Inferior parietal cortex (tissue), 1 donor: Measurements from ENCODE around the gene ZRANB3.
"Not testable (repeated sequence)": the region's sequence is repeated elsewhere in the genome, so short reads cannot be mapped to it uniquely, and the experiment has no call there.

Experiments
- DNase-seq: peaks from one replicate; pipeline ENCODE4 v3.0.0-alpha.2; 2016; ENCODE audit errors: extremely low spot score

The ZRANB3 gene

DNA sequence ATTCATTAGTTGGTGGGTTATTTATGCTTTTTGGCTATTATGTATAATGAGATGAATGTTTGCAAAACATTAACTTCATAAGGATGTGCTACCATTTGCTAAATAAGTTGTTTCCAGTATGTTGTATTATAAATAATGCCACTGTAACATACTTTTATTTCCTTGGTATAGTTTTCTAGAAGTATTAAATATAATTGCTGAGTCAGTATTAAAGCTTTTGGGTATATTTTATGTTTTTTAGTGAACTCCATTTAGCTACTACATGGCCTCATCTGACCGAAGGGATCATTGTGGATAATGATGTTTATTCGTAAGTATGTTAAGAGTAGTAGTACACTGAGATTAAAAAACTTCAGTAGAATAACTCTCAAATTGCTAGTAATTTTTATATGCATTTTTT lies 405.1 kb downstream of the ZRANB3 start:
- DNase-seq: no peak

DNA sequence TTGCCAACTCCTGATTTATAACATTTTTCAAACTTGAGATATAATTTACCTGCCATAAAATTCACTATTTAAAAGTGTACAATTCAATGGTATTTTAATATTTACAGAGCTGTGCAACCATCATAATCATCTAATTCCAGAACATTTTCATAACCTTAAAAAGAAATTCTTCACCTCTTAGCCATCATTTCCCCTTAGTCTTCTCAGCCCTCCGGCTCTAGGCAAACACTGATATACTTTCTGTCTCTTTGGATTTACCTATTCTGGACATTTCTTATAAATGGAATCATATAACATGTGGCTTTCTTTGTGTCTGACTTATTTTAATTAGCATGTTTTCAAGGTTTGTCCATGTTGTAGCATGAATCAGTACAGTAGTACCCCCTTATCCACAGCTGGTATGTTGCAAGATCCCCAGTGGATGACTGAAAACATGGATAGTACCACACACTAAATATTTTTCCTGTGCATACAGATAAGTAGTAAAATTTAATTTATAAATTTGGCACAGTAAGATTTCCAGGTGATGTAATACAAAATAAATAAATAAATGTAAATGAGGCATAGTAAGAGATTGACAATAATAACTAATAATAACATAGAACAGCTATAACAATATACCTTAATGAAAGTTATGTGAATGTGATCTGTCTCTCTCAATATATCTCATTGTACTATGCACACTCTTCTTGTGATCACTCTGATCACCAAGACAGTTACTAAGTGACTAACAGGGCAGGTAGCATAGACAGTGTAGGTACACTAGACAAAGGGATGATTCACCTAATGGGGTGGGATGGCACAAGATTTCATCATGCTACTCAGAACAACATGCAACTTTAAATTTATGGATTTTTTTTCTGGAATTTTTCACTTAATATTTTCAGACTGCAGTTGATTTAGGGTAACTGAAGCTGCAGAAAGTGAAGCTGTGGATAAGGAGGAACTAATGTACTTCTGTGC lies 405.8 kb downstream of the ZRANB3 start:
- DNase-seq: no peak

DNA sequence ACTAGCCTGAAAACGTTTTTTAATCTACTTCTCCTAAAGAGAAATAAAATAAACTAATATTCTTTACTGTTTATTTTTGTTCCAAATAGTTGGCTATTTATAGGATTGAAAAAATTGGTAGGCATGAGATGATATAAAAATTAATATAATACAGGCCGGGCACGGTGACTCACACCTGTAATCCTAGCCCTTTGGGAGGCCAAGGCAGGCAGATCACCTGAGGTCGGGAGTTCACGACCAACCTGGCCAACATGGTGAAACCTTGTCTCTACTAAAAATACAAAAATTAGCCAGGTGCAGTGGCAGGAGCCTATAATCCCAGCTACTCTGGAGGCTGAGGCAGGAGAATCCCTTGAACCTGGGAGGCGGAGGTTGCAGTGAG lies 409.4 kb downstream of the ZRANB3 start:
- DNase-seq: not testable (repeated sequence)

DNA sequence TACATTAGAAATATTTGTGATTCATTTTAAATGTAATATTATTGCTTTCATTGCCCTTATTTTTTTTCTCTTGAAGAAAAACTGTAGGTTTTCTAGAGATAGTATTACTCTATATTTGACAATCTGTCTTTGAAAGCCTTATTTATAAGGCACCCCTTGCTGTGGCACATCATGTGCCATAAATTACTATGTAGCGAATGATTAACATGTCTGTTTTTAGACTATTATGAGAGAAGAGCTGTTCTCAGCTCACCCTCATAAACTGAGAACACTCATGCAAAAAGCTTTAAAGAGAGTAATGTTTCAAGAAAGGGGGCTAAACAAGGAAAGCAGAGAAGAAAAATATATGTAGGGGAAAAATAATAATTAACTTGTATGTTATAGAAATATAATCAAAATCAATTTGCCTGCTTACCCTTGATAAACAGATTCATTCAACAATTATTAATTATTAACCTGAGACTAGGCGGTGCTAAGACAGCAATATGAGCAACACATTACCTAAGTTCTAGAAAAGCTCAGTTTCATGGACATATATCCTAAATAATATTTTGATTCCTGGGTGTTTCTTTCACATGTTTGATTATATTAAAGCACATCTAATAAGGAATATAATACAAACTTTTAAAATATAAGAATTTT lies 409.9 kb downstream of the ZRANB3 start:
- no peak for DNase-seq

DNA sequence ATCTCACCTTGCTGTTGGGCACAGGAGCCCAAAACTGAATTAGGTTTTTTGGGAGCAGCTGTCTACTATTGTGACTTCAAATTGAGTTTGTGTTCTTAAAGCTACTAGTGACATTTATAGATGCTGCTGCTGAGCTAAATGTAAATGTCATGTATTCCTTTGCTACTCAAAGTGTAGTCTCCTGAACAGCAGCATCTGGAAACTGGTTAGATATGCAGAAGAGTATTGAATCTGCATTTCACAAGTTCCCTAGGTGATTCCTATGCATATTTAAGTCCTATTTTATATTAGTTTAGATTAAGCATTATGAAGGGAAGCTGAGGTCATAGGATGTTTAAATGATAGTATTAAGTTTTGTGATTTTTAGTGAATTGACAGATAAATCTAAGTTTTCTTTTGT lies 411.4 kb downstream of the ZRANB3 start:
- no peak for DNase-seq

DNA sequence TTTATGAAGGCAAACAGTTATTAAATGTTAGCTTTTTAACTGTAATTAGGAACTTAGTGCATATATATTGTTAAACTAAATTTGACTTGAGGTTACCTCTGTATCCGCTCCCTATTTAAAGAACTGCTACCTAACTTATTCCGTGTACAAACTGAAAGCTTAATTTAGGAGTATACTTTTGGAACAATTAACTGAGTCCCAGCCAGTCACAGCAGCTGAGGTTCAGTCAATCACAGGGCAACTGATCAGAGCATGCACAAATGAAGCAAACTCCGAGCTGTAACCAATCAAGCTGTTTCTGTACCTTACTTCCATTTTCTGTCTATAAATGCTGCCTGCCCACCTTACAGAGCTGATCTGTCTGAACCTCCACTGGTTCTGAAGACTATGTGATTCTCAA lies 417.7 kb downstream of the ZRANB3 start:
- DNase-seq: no peak

DNA sequence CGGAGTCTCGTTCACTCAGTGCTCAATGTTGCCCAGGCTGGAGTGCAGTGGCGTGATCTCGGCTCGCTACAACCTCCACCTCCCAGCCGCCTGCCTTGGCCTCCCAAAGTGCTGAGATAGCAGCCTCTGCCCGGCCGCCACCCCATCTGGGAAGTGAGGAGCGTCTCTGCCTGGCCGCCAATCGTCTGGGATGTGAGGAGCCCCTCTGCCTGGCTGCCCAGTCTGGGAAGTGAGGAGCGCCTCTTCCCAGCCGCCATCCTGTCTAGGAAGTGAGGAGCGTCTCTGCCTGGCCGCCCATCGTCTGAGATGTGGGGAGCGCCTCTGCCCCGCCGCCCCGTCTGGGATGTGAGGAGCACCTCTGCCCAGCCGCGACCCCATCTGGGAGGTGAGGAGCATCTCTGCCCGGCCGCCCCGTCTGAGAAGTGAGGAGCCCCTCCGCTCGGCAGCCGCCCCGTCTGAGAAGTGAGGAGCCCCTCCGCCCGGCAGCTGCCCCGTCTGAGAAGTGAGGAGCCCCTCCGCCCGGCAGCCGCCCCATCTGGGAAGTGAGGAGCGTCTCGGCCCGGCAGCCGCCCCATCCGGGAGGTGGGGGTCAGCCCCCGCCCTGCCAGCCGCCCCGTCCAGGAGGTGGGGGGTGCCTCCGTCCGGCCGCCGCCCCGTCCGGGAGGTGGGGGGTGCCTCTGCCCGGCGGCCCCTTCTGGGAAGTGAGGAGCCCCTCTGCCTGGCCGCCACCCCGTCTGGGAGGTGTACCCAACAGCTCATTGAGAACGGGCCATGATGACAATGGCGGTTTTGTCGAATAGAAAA lies 425.3 kb downstream of the ZRANB3 start:
- not testable (repeated sequence) for DNase-seq

DNA sequence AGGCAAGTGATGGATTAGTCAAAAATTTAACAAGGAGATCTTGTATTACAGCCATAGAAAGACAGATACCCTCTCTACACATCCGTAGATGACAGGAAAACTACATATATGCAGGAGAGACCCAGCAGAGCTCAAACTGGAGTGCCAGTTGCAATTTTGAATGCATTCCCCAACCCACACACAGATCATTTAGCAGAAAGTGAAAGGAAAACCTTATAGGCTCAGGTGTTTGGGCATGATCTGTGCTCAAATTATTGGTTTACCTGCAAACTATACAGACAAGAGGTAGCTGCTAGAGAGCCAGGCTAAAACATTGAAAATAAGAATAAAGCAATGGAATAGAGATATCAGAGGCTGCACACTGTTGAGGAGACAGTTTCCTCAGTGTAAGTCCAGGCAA lies 427.2 kb downstream of the ZRANB3 start:
- DNase-seq: no peak

DNA sequence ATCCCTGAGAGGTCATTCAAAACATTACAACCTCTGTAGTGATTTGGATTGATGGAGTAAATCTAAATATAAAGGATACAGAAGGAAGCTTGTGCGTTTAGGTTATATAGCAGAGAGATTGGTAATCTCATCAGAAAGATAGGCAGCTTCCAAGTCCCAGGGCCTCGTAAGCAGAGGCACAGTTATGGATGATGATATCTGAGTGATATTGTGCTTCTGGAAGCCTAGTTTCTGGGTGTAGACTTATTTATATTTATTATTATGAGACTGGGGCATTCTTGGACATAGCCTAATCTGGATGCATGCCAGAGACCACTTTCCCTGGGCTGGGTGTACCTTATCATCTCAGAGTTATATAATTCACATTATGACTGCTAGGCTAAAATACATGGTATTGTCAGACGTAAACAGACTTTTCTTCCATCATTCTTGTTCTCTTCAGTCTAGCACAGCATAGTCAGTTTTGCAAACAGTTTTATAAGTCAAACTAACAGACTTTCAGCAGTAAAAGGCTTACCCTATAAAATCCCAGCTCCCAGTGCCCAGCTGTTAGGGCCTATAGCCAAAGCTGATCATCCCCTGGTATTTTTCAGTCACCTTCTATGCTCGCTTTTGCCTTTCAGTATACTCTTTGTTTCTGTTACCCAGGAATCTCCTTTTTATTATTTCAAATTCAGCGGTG lies 431.1 kb downstream of the ZRANB3 start:
- DNase-seq: no peak

DNA sequence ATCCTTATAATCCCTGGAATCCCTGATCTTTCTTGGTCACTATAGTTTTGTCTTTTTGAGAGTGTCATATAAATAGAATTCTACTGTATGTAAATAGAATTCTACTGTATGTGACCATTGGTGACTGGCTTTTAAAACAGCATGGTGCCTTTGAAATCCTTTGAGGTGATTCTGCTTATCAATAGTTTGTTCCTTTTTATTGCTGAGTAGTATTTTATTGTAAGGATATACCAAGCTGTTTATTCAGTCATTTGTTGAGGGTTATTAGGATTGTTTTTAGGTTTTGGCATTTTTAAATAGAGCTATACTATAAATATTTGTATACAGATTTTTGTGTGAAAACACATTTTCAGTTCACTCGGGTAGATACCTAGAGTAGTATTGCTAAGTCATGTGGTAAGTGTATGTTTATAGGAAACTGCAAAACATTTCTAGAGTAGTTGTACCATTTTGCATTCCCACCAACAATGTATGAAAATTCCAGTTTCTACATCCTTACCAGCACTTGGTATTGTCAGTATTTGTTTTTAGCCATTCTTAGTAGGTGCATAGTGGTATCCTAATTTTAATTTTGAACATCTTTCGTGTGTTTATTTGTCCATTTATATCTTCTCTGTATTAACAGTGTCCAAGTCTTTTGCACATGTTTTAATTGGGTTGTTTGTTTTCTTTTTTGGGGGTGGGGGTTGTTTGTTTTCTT lies 433.3 kb downstream of the ZRANB3 start:
- no peak for DNase-seq

DNA sequence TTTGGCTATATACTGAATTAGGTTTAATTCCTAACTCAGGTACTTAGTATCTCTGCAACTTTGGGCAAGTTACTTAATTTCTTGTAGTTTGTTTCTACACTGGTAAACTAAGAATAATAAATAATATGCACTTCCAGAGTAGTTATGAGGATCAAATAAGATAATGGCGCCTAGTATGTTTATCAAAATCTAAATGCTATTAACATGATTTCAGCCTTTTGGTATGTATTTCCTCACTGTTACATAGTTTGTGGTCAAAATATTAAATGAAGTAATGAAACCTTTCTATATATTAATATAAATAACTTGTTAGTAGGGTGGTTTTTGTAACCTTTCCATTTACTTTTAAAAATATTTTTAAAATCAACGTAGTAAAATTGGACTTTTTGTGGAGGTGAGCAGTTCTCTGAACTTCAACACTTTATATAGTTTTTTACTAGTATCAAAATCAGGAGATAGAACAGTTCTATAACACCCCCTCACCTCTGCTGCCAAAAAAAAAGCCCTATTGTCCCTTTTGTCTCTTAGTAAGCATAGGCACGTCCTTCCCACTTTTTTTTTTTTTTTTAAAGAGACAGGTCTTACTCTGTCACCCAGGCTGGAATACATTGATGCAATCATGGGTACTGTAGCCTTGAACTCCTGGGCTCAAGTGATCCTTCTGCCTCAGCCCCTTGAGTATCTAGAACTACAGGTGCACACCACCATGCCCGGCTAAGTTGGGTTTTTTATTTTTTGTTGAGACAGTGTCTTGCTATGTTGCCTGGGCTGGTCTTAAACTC lies 434.2 kb downstream of the ZRANB3 start:
- DNase-seq: no peak

DNA sequence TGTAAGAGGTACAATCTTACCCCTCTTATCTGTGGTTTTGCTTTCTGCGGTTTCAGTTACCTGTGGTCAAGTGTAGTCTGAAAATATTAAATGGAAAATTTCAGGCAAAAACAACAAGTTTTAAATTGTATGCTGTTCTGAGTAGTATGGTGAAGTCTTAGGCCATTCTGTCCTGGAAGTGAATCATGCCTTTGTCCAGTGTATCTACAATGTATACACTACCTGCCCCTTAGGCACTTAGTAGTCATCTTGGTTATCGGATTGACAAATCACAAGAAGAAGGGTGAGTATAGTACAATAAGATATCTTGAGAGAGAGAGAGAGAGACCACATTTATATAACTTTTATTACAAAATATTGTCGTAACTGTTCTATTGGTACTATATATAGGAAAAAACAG lies 435.4 kb downstream of the ZRANB3 start:
- no peak for DNase-seq

DNA sequence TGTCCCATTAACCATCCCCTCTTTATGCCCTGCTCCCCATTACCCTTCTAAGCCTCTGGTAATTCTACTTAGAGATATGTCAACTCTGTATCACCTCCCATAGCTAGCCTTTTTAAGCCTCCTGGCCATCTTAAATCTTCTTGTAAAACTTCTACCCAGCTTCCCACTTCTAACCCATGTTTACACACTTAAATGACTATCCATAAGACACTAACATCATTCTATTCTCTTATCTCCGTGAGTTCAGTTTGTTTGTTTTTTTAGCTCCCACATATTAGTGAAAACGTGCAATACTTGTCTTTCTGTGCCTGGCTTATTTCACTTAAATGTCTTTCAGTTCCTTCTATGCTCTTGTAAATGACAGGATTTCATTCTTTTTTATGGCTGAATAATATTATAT lies 436.5 kb downstream of the ZRANB3 start:
- DNase-seq: no peak

DNA sequence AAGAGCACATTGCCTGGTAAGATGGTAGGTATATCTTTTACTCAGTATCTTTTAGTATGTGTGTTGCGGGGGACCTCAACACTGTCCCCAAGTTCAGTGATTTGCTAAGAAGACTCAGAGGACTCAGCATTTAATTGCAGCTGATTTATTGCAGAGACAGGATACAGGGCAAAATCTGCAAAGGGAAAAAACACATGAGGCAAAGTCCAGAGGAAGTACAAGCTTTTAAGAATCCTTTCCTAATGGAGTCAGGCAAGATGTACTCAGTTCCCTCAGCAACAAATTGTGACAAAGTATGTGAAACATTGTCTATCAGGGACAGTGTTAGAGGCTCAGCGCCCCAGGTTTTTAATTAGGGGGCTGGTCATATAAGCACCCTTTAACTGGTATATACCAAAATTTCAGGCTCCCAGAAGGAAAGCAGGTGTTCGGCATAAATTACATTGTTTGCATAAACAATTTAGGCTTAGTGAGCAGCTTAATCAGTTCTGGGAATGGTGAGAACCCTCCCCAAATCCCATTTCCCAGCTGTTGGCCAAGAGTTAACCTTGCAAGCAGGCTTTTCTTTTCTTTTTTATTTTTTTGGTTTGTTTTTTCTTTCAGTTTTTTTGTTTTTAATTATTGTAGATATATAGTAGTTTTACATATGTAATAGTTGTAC lies 437.2 kb downstream of the ZRANB3 start:
- no peak for DNase-seq

DNA sequence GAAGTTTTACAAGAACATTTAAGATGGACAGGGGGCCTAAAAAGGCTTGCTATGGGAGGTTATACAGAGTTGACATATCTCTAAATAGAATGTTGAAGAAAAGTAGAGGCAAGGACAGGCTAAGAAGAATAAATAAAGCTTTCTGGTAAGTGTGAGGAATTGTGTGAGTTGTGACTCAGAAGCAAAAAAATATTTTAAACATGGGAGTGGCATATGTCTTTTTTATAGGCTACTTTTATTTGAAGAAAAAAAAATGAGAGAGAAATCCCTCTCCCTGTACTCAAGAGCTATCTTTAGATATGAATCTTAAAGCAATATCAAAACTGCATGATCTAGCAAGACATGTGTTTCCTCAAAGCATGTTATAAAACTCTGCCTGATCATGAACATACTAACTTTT lies 437.8 kb downstream of the ZRANB3 start:
- no peak for DNase-seq

DNA sequence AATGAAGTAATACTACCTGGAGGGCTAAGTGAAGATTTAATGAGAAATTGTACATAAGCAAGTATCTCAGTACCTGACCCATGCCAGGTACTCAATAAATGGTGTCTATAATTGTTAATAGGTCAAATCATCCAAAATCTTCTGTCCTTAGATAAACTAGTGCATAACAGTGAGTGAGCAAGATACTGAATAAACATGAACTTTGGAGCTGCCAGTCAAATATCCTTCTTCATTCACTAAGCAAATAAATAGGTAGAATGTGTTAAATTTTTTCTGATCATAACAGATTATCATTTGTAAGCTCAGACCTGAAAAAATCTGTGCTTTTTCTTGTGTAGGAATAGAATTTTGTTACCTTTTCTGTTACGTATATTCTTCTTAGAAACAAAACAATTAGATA lies 439.3 kb downstream of the ZRANB3 start:
- no peak for DNase-seq

DNA sequence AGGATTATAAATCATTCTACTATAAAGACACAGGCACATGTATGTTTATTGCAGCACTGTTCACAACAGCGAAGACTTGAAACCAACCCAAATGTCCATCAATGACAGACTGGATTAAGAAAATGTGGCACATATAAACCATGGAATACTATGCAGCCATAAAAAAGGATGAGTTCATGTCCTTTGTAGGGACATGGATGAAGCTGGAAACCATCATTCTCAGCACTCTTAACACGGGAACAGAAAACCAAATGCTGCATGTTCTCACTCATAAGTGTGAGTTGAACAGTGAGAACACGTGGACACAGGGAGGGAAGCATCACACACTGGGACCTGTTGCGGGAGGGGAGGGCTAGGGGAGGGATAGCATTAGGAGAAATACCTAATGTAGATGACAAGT lies 441.4 kb downstream of the ZRANB3 start:
- DNase-seq: not testable (repeated sequence)
